Peyer's patch (tissue), 4 donors: ENCODE data around the gene LYPLA2. TPM values are rescaled to one million over a fixed set of nuclear protein-coding genes. Genes with fewer than 3 reads are reported as not detected.

Experiments used
- DNase-seq, 3 donors: peaks; one replicate each; pipeline ENCODE4 v3.0.0-alpha.2; 2017 to 2019
- H3K27ac ChIP-seq, 4 donors: fragments of 200-600 bp; sonication (generic); one replicate each; pipeline ENCODE4 v1.5.1; 2016 to 2019
- H3K27me3 ChIP-seq, 2 donors: fragments of 200-600 bp; sonication (generic); one replicate each; pipeline ENCODE4 v1.5.1; 2019
- H3K36me3 ChIP-seq, 3 donors: fragments of 200-600 bp; sonication (generic); one replicate each; pipeline ENCODE4 v1.5.1; 2016 to 2019
- H3K4me1 ChIP-seq, 4 donors: fragments of 200-600 bp; sonication (generic); one replicate each; pipeline ENCODE4 v1.5.1; 2016 to 2019
- H3K4me3 ChIP-seq, 4 donors: fragments of 200-600 bp; sonication (generic); 1 replicate in 3 of 4; 2 replicates in 1 of 4; pipeline ENCODE4 v1.5.1; 2016 to 2019; ENCODE audit warnings: mild to moderate bottlenecking in 1 of 4
- H3K9me3 ChIP-seq, 4 donors: fragments of 200-600 bp; sonication (generic); one replicate each; pipeline ENCODE4 v1.5.1; 2016 to 2019; ENCODE audit warnings: mild to moderate bottlenecking in 1 of 4
- POLR2A ChIP-seq, 2 donors: fragments of 450-650 bp; IDR thresholded peaks; one replicate each; pipeline ENCODE4 v1.5.1; 2017; ENCODE audit warnings: antibody characterized with exemption in 2 of 2, mild to moderate bottlenecking in 2 of 2, moderate library complexity in 2 of 2
- total RNA-seq, 4 donors: library from RNA; depleted of rRNA; stranded (reverse); fragments of >200 nt; gene quantifications; one replicate each; pipeline ENCODE4 v1.1.0, GENCODE V29; 2016
- TF ChIP-seq, protein P1 (sequence below), 6 experiments: fragments of 450-650 bp in 4 of 6; fragments of 200-600 bp in 2 of 6; sonication (generic) in 1 of 6; IDR thresholded peaks; one replicate each; pipeline ENCODE4 v1.5.1; 2017 to 2019; ENCODE audit warnings: antibody characterized with exemption in 6 of 6, mild to moderate bottlenecking in 3 of 6, moderate library complexity in 1 of 6

The LYPLA2 gene
- total RNA-seq, 4 donors from 2014 or later, result 47.0 to 117 (median 105) TPM

- Histone ChIP-seq H3K36me3 (peaks cover 0 to 28% (median 0%) of the 10 kb centered on the region in 3 donors), H3K4me1 (peaks cover 0 to 21% (median 5%) of the 10 kb centered on the region in 4 donors), H3K27me3 (no peaks in the 10 kb centered on the region), H3K9me3 (no peaks in the 10 kb centered on the region), H3K27ac (peak overlapping the region in 3 of 4 donors; percentile 23 to 51 (median 31)), H3K4me3 (no peak overlapping the region)
- TF ChIP-seq, protein P1, sequence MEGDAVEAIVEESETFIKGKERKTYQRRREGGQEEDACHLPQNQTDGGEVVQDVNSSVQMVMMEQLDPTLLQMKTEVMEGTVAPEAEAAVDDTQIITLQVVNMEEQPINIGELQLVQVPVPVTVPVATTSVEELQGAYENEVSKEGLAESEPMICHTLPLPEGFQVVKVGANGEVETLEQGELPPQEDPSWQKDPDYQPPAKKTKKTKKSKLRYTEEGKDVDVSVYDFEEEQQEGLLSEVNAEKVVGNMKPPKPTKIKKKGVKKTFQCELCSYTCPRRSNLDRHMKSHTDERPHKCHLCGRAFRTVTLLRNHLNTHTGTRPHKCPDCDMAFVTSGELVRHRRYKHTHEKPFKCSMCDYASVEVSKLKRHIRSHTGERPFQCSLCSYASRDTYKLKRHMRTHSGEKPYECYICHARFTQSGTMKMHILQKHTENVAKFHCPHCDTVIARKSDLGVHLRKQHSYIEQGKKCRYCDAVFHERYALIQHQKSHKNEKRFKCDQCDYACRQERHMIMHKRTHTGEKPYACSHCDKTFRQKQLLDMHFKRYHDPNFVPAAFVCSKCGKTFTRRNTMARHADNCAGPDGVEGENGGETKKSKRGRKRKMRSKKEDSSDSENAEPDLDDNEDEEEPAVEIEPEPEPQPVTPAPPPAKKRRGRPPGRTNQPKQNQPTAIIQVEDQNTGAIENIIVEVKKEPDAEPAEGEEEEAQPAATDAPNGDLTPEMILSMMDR (IDR thresholded peaks at IDR 0.05), result peak; percentile 51 to 90 (median 80)
- no peak for TF ChIP-seq POLR2A (IDR thresholded peaks at IDR 0.05)
- peak; percentile 64 to 86 (median 73) for DNase-seq
These were observed 20.0 kb downstream of the LYPLA2 start for GRCh38 chr1:23810818-23811540.

- DNase-seq, result no peak
- Histone ChIP-seq H3K4me1 (peaks cover 0 to 21% (median 5%) of the 10 kb centered on the region in 4 donors), H3K9me3 (no peaks in the 10 kb centered on the region), H3K36me3 (peaks cover 0 to 57% (median 0%) of the 10 kb centered on the region in 3 donors), H3K27ac (no peak overlapping the region), H3K27me3 (no peaks in the 10 kb centered on the region), H3K4me3 (no peak overlapping the region)
- TF ChIP-seq POLR2A (IDR thresholded peaks at IDR 0.05), result no peak
- TF ChIP-seq, protein P1 (IDR thresholded peaks at IDR 0.05), result no peak
These were observed 23.1 kb downstream of the LYPLA2 start for GRCh38 chr1:23814016-23814415.

- H3K4me3 ChIP-seq, result no peak overlapping the region
- H3K27ac ChIP-seq, result no peak overlapping the region
- peaks cover 0 to 66% (median 0%) of the 10 kb centered on the region in 3 donors for H3K36me3 ChIP-seq
- TF ChIP-seq, protein P1 (IDR thresholded peaks at IDR 0.05), result no peak
- no peak for TF ChIP-seq POLR2A (IDR thresholded peaks at IDR 0.05)
- no peak for DNase-seq
- peaks cover 0 to 2% (median 0%) of the 10 kb centered on the region in 4 donors for H3K4me1 ChIP-seq
- H3K27me3 ChIP-seq, result no peaks in the 10 kb centered on the region
- H3K9me3 ChIP-seq, result no peaks in the 10 kb centered on the region
These were observed 25.4 kb downstream of the LYPLA2 start for GRCh38 chr1:23816361-23816760.

GRCh38 chr1:23816906-23817305 lies 26.0 kb downstream of the LYPLA2 start:
- Histone ChIP-seq H3K4me1 (no peaks in the 10 kb centered on the region), H3K9me3 (no peaks in the 10 kb centered on the region), H3K27ac (no peak overlapping the region)

DNA sequence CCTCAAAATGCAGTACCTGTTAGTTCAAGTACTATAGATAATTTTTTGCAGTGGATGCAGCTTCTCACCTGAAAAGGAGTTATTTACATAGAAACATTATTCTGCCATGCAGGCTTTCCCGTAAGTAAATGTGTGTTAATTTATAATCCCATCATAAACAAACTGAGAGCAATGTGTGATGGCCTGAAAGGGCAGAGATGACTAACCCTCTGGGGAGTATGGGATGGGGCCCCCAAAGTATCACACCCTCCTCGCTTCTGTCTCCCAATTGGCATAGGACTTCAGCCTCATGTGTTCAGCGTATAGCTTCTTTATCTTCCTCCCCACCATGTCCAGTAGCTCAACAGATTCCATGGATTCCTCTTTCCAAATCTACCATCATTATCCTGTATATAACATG lies 26.7 kb downstream of the LYPLA2 start:
- Histone ChIP-seq H3K4me3 (no peak overlapping the region), H3K27ac (no peak overlapping the region), H3K36me3 (peaks cover 0 to 66% (median 0%) of the 10 kb centered on the region in 3 donors), H3K4me1 (no peaks in the 10 kb centered on the region), H3K27me3 (no peaks in the 10 kb centered on the region), H3K9me3 (no peaks in the 10 kb centered on the region)
- TF ChIP-seq, protein P1 (IDR thresholded peaks at IDR 0.05), result no peak
- no peak for TF ChIP-seq POLR2A (IDR thresholded peaks at IDR 0.05)
- DNase-seq, result no peak

More at GRCh38 chr1:23816906-23817305, 26.0 kb downstream of the LYPLA2 start:
- DNase-seq, result no peak
- Histone ChIP-seq H3K27me3 (no peaks in the 10 kb centered on the region), H3K4me3 (no peak overlapping the region), H3K36me3 (peaks cover 0 to 66% (median 0%) of the 10 kb centered on the region in 3 donors)
- TF ChIP-seq, protein P1 (IDR thresholded peaks at IDR 0.05), result no peak
- TF ChIP-seq POLR2A (IDR thresholded peaks at IDR 0.05), result no peak
